Stimulated activated CD8-positive, alpha-beta memory T cell treated with anti-CD3 and anti-CD28 coated beads, Interleukin-7, amount 100 ng/mL, for 4 hours (primary cell): Measurements from ENCODE around the gene FASTK.

ENCODE experiments used
- DNase-seq, 2 donors: peaks; one replicate each; pipeline ENCODE4 v3.0.0-alpha.2; 2020; ENCODE audit warnings: low read depth in 2 of 2

The FASTK gene

DNA sequence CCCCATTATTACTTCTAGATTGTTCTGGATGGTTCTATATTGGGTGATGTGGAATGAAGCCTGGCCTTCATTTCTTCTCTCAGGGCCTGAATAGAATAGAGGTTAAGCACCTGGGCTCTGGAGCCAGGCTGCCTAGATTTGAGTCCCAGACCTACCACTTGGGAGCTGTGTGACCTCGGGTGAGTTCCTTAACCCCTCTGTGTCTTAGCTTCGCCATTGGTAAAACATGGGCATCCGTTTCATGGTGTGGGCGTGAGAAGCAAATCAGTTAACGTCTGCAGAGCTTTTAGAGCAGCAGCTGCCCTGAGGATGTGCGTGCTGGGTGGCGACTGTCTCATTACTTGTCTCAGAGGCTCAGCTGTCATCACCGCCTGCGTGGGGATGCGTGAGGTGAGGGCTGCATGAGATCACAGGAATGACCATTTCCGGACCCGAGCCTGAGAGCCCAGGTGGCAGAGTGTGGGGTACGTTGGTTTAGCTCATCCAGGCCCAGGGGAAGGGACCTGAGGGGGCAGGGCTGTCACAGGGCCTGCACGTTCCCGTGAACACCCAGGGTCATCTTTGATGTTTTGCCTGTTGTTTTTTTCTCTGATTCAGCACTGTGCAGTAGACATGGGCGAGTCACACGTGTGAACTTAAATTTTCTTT is 15.3 kb upstream of the FASTK start:
- no peak for DNase-seq

GRCh38 chr7:151095123-151095797 is 14.7 kb upstream of the FASTK start:
- DNase-seq = no peak

DNA sequence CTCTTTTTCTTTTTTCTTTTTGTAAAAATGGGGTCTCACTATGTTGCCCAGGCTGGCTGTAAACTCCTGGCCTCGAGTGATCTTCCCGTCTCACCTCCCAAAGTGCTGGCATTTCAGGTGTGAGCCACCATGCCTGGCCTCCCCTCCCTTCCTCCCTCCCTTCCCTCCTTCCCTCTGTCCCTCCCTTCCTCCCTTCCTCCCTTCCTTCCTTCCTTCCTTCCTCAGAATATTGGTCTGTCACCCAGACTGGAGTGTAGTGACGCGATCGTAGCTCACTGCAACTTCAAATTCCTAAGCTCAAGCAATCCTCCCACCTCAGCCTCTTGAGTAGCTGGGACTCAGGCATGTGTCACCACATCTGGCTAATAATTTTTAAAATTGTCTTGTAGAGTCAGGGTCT is 14.1 kb upstream of the FASTK start:
- no peak for DNase-seq

- DNase-seq = no peak
Measured at GRCh38 chr7:151093748-151094147, 13.1 kb upstream of the FASTK start.

- no peak for DNase-seq
Measured at GRCh38 chr7:151091988-151092387, 11.4 kb upstream of the FASTK start.

- no peak for DNase-seq
Measured at GRCh38 chr7:151091431-151091830, 10.8 kb upstream of the FASTK start.

DNA sequence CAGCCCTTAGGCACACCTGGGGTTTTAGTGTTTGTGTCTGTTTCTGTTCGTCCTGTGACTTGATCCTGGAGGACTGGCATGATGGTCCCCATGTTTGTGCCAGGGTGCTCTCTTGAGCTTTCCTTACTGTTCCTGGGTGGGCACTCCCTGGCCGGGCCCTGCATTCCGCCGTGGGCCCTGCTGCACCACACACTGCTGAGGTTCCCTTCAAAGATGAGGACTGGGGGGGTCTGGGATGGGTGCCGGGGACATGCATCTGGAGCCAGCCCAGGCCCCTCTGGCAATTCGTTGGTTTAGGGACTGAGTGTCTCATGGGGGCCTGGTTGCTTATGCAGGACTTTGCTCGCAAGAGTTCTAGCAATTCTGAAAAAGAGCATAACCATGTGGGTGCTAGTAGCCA is 10.4 kb upstream of the FASTK start:
- DNase-seq = no peak

GRCh38 chr7:151089893-151090730 is 9.5 kb upstream of the FASTK start:
- DNase-seq = no peak

- DNase-seq = no peak
Measured at GRCh38 chr7:151088856-151089699, 8.5 kb upstream of the FASTK start.

DNA sequence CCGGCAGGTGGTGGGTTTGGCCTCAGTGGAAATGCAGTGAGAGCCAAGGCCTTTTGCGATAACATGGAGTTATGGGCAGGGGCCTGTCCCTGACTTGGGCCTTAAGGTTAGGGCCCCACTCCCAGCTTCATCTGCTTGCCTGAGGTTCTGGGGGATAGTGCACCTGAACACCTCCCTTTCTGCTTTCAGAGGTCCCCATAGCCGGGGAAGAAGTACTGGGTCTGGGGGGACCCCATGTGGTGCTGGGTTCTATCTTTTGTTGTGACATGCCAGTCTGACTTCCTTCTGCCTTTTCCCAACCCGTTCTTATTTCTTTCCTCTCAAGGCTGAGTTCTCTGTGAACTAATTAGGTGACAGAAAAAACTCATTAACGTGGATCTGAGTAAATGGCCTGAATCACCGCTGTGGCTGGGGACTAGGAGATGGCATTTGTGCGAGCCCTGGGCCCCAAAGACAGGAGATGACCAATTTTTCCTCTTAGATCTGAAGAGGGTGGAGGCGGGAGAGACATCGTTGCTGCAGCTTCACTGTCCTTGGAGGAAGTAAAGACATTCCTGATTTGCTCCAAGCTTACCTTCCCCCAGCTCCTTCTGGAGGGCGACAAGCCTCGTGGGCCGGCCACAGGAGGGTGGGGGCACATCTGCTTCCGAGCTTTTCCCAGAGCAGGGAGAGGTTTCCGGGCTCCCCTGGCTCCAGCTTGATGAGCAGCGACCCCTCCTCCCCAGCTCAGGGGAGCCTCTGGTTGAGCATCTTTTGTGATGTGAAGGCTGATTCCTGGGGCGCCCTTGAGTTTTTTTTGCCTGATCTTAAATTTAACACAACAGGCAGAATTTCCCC is 7.6 kb upstream of the FASTK start:
- no peak for DNase-seq

DNA sequence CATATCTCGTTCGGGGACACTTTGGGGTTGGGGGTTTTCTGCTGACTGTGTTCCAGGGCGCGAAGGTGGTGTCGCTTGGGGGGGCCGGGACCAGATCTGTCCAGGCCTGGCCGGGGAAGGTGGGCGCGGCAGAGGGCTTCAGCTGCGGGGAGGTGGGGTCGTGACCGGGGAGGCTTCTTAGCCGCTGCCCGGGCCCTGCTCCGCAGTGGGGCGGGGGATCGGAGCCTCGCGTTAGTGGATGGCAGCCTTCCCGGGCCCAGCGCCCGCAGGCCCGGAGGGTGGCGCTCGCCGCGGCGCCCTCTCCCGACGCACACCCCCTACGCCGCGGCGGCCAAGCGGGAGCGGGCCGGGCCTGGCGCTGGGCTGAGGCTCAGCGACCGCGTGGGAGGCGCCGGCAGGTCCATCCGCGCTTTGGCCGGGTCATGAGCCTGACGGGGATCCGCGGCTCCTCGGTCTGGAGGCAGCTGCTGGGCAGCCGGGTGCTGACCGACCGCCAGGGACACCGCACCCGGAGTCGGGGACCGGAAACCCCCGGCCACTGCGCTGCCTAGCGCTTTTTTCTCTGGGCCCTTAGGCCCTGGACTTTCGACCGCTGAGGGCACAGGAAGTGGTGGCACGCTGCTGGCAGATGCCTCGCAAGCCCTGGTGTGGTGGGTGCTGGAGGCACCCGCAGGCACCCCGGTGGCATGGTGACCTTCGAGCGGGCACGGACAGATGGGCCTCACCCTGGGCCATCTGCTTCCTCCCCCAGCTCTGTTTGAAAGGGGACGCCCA is 6.8 kb upstream of the FASTK start:
- no peak for DNase-seq

DNA sequence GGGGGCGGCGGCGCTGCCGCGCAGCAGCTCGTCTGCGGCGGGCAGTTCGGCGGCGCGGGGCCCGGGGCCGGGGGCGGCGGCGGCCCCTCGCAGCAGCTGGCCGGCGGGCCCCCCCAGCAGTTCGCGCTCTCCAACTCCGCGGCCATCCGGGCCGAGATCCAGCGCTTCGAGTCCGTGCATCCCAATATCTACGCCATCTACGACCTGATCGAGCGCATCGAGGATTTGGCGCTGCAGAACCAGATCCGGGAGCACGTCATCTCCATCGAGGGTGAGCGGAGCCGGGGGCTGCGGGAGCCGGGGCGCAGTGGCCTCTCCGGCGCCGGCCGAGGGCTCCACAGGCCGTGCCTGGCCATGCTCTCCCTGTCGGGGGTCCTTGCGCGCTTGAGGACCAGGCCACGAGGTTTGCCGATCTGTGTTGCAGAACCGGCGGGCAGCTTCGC is 6.2 kb upstream of the FASTK start:
- DNase-seq = no peak

DNA sequence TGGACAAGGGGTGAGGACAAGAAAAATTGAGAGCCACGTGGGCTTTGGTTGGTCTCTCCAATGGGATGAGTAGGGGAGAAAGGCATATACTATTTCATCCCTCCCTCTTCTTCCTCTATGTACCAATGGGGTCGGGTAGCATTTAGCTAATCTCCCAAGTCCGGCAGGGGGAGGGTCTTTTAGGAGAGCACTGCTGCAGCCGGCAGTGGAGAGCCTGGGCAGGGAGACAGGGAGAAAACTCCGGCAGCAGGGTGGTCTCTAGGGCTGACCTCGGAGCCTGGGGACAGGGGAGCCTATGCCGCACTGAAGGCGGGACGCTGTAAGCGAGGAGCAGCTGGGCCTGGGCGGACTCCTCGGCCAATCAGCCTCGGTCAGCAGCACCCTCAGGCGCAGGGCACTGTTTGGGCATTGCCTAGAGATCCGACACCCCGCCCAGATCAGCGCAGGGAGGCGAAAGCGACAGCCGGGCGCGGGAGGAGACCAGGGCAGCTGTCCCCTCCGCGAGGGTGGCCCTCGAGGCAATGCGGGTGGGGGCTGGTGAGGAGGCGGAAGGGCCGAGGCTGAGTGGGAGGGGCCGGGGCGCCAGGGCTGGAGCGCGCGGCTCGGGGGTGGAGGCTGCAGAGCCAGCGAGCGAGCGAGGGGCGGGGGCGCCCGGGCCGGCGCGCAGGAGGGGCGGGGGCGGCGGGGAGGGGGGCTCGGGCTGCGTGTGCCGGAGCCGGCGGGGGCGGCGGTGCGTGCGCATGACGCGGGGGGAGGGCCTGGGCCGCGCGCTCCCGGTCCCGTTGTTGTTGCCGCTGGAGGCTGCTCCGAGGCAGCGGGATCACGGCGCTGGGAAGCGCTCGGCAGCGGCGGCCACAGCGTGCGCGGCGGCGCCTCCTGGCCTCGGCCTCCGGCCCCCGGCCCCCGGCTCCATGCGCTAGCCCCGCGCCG is 5.3 kb upstream of the FASTK start, which contains the start of gene AGAP3:
Gene AGAP3 (plus strand): TSS at position 785 of the 930 bp plus-strand sequence. CDS start 267 bp downstream, outside the sequence.
- DNase-seq = peak; percentile 17 to 67

DNA sequence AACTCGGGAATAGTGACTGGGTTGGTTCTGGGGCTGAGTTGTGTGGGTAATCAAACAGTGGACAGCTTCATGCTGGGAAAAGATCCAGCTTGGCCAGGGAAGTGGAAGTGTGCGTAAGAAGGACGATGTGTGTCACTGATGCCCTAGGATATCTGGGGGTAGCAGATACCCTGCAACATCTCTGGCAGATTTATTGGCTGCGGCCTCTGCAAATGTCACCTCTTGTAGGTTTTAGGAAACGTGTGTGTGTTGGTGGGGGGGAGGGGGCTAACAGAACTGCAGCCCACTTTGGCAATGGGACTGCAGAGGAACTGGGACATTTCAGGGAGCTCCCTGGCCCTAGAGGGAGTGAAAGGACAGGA is 4.7 kb upstream of the FASTK start:
- no peak for DNase-seq

DNA sequence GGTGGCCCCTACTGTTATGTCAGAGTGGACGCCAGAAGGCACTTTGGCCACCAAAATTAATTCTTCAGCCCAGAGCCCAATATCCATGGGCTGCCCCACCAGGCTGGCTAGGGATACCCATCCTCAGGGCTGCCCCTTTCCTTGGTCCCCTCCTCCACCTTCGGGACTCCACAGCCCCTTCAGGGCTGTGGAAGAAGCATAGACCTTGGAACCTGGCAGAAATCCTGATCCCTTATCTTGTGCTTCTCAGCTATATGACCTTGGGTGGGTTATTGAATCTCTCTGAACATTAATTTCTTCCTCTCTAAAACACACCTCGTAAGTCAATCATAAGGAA is 3.2 kb upstream of the FASTK start:
- no peak for DNase-seq

DNA sequence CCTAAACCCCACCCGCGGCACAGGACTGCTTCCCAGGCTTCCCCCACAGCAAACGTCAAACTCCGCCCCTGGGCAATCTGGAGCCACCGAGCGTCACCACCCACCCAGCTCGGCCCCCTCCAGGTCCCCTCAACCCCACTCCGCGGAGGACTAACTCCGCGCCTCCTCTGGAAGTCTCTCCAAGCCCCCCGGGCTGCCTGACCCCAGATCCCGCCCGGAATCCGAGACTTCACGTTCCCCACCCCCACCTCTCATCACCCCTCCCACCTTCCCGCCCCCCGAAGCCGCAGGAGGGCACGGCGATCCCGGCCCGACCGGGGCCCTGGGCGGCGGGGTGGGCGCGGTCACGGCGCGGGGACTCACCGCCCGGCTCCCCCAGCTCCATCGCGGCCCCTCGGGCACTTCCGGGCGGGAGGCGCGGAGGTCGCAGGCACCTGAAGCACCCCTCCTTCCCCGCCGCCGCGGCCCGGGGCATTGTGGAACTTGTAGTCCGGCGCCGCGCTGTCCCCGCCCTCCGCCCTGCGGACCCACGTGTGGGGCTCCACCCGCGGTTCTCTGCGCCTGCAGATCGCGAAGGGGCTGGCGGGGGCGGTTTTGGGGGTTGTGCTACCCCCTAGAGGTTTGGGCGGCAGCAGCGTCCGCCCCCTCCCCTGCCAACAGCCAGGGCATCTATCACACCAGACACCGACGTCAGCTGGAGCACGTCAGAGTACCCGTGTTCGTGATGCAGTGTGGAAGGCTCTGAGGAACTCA is 2.6 kb upstream of the FASTK start, which contains the start of gene TMUB1:
Gene TMUB1 (minus strand): TSS at position 423 of the 753 bp plus-strand sequence. CDS start 930 bp downstream, outside the sequence.
- DNase-seq = peak; percentile 69 to 87

GRCh38 chr7:151082141-151083070 is 1.8 kb upstream of the FASTK start:
- no peak for DNase-seq
